IMR-90 (cell line): ENCODE data around the gene FLYWCH1. TPM values are rescaled to one million over a fixed set of nuclear protein-coding genes. Genes with fewer than 3 reads are reported as not detected.

Source experiments
- ATAC-seq: fragments of 200-7000 bp; cut with Tn5 transposase; 2 replicates; pipeline ENCODE4 v1.9.1; 2020; ENCODE audit warnings: low read depth, mild to moderate bottlenecking, moderate library complexity
- BruUV-seq: library from RNA; stranded (reverse); fragments of 400-500 nt; replicated peaks from 2 replicates; lab custom pipeline; 2021; lab: Mats Ljungman, UMichigan
- CTCF ChIA-PET: fragments of 300-600 bp; formaldehyde crosslinking; extraction: SDS; loops from one replicate; lab custom pipeline; 2021; ENCODE audit warnings: antibody characterized with exemption; lab: Yijun Ruan, JAX
- POLR2A ChIA-PET: fragments of 300-600 bp; sonication (Branson Sonifier 250); formaldehyde crosslinking; loops from one replicate; lab custom pipeline; 2022; ENCODE audit warnings: antibody characterized with exemption; ENCODE audit not compliant: unreplicated experiment; lab: Charles Lee
- DNase-seq: peaks from one replicate; pipeline ENCODE4 v3.0.0; 2013
- H2AFZ ChIP-seq: replicated peaks from 2 replicates; pipeline ENCODE3; 2013; ENCODE audit warnings: low read length, mild to moderate bottlenecking; ENCODE audit not compliant: poor library complexity
- H2AK5ac ChIP-seq: 2 replicates; pipeline ENCODE4 v1.6.1; 2013; ENCODE audit warnings: low read depth, low read length, inconsistent platforms
- H2AK9ac ChIP-seq: replicated peaks from 2 replicates; pipeline ENCODE3; 2013; ENCODE audit warnings: mild to moderate bottlenecking, low read depth, low read length, moderate library complexity; ENCODE audit not compliant: poor library complexity
- H2BK120ac ChIP-seq: 2 replicates; pipeline ENCODE4 v1.6.1; 2013; ENCODE audit warnings: low read depth, low read length, inconsistent platforms
- H2BK15ac ChIP-seq: 3 replicates; pipeline ENCODE4 v1.6.1; 2013; ENCODE audit warnings: low read depth, low read length, inconsistent platforms
- H2BK20ac ChIP-seq: 2 replicates; pipeline ENCODE4 v1.6.1; 2013; ENCODE audit warnings: low read depth, mild to moderate bottlenecking, inconsistent platforms, low read length, moderate library complexity
- H2BK5ac ChIP-seq: 2 replicates; pipeline ENCODE4 v1.6.1; 2013; ENCODE audit warnings: mild to moderate bottlenecking, low read depth, low read length, inconsistent platforms; ENCODE audit not compliant: poor library complexity, severe bottlenecking
- H3K14ac ChIP-seq: replicated peaks from 2 replicates; pipeline ENCODE4 v1.6.1; 2013; ENCODE audit warnings: low read depth, low read length, inconsistent platforms
- H3K18ac ChIP-seq: 2 replicates; pipeline ENCODE4 v1.6.1; 2013; ENCODE audit warnings: low read depth, low read length, control low read depth
- H3K23ac ChIP-seq: 2 replicates; pipeline ENCODE4 v1.6.1; 2013; ENCODE audit warnings: low read depth, low read length, inconsistent platforms
- H3K27ac ChIP-seq: 2 replicates; pipeline ENCODE4 v1.5.1; 2013; ENCODE audit warnings: mild to moderate bottlenecking, control low read depth, low read length; ENCODE audit not compliant: insufficient read depth
- H3K27me3 ChIP-seq: 2 replicates; pipeline ENCODE4 v1.6.1; 2013; ENCODE audit warnings: low read length; ENCODE audit not compliant: control insufficient read depth, insufficient read depth
- H3K36me3 ChIP-seq: 2 replicates; pipeline ENCODE4 v1.6.1; 2013; ENCODE audit warnings: low read length, mixed read lengths; ENCODE audit not compliant: control insufficient read depth, insufficient read depth
- H3K4ac ChIP-seq: 2 replicates; pipeline ENCODE4 v1.6.1; 2013; ENCODE audit warnings: low read depth, low read length, inconsistent platforms
- H3K4me1 ChIP-seq: 2 replicates; pipeline ENCODE4 v1.6.1; 2013; ENCODE audit warnings: low read length, mixed read lengths; ENCODE audit not compliant: control insufficient read depth, insufficient read depth
- H3K4me2 ChIP-seq: 2 replicates; pipeline ENCODE4 v1.6.1; 2013; ENCODE audit warnings: low read depth, mild to moderate bottlenecking, control low read depth, low read length, moderate library complexity
- H3K4me3 ChIP-seq: 2 replicates; pipeline ENCODE4 v1.5.1; 2013; ENCODE audit warnings: low read depth, mild to moderate bottlenecking, control low read depth, low read length, moderate library complexity; ENCODE audit not compliant: insufficient read depth
- H3K56ac ChIP-seq: 2 replicates; pipeline ENCODE4 v1.6.1; 2013; ENCODE audit warnings: low read length, inconsistent platforms; ENCODE audit not compliant: insufficient read depth; ENCODE audit errors: extremely low read depth
- H3K79me1 ChIP-seq, 2 experiments: 2 replicates each; pipeline ENCODE4 v1.6.1; 2013; ENCODE audit warnings: low read length in 2 of 2, inconsistent platforms in 1 of 2, low read depth in 1 of 2
- H3K9ac ChIP-seq: 2 replicates; pipeline ENCODE4 v1.6.1; 2013; ENCODE audit warnings: low read depth, low read length, control low read depth
- H3K9me1 ChIP-seq: 2 replicates; pipeline ENCODE4 v1.6.1; 2013; ENCODE audit warnings: low read length, inconsistent platforms; ENCODE audit not compliant: insufficient read depth
- H3K9me3 ChIP-seq: 2 replicates; pipeline ENCODE4 v1.6.1; 2013; ENCODE audit warnings: low read length; ENCODE audit not compliant: control insufficient read depth, insufficient read depth
- H4K20me1 ChIP-seq: 2 replicates; pipeline ENCODE4 v1.6.1; 2013; ENCODE audit warnings: low read length, inconsistent platforms; ENCODE audit not compliant: insufficient read depth
- H4K5ac ChIP-seq: 2 replicates; pipeline ENCODE4 v1.6.1; 2013; ENCODE audit warnings: mild to moderate bottlenecking, low read depth, low read length, control low read depth
- H4K8ac ChIP-seq, 2 experiments: 2 replicates each; pipeline ENCODE4 v1.6.1; 2013; ENCODE audit warnings: low read depth in 2 of 2, low read length in 2 of 2, control low read depth in 1 of 2, inconsistent platforms in 1 of 2
- H4K91ac ChIP-seq: 2 replicates; pipeline ENCODE4 v1.6.1; 2013; ENCODE audit warnings: low read depth, low read length, inconsistent platforms; ENCODE audit not compliant: insufficient read depth
- BHLHE40 ChIP-seq: fragments of 150-350 bp; IDR thresholded peaks from 2 replicates; pipeline ENCODE4 v1.6.1; 2016; ENCODE audit warnings: mild to moderate bottlenecking, low read depth, low read length
- CEBPB ChIP-seq: IDR thresholded peaks from 2 replicates; pipeline ENCODE4 v1.6.1; 2012; ENCODE audit warnings: low read depth, low read length, improper control_type of control experiment
- CHD1 ChIP-seq: IDR thresholded peaks from 2 replicates; pipeline ENCODE4 v1.6.1; 2012; ENCODE audit warnings: low read depth, low read length, improper control_type of control experiment
- FOS ChIP-seq: fragments of 150-350 bp; IDR thresholded peaks from 2 replicates; pipeline ENCODE4 v1.6.1; 2016; ENCODE audit warnings: low read depth, low read length
- MAFK ChIP-seq: IDR thresholded peaks from 2 replicates; pipeline ENCODE4 v1.6.1; 2012; ENCODE audit warnings: low read depth, low read length, improper control_type of control experiment
- MAZ ChIP-seq: IDR thresholded peaks from 2 replicates; pipeline ENCODE4 v1.6.1; 2012; ENCODE audit warnings: low read depth, mild to moderate bottlenecking, low read length, improper control_type of control experiment, moderate library complexity, borderline replicate concordance
- NFE2L2 ChIP-seq: fragments of 150-350 bp; IDR thresholded peaks from 2 replicates; pipeline ENCODE4 v1.6.1; 2016; ENCODE audit warnings: low read depth, mild to moderate bottlenecking, low read length
- POLR2A ChIP-seq: IDR thresholded peaks from 2 replicates; pipeline ENCODE4 v1.6.1; 2012; ENCODE audit warnings: mild to moderate bottlenecking, low read depth, low read length
- RAD21 ChIP-seq: IDR thresholded peaks from 2 replicates; pipeline ENCODE4 v1.6.1; 2012; ENCODE audit warnings: low read length, improper control_type of control experiment
- RCOR1 ChIP-seq: IDR thresholded peaks from 2 replicates; pipeline ENCODE4 v1.6.1; 2012; ENCODE audit warnings: mild to moderate bottlenecking, low read length, improper control_type of control experiment; ENCODE audit not compliant: insufficient replicate concordance
- RFX5 ChIP-seq: IDR thresholded peaks from 2 replicates; pipeline ENCODE4 v1.8.0; 2012; ENCODE audit warnings: low read depth, mild to moderate bottlenecking, low read length, moderate library complexity
- SMC3 ChIP-seq: fragments of 150-350 bp; IDR thresholded peaks from 2 replicates; pipeline ENCODE4 v1.6.1; 2016; ENCODE audit warnings: low read depth, mild to moderate bottlenecking, antibody characterized with exemption, low read length, moderate library complexity
- WGBS, 2 experiments: methylation state at CpG; one replicate each; pipeline versions ENCODE4 v1.1.5 to v1.1.7; 2013; ENCODE audit warnings: missing lambda C conversion rate in 2 of 2; ENCODE audit not compliant: insufficient read length in 1 of 2; ENCODE audit errors: extremely low coverage in 2 of 2; 5-methylcytosine and 5-hydroxymethylcytosine counted together
- dilution Hi-C: fragments of 300-500 bp; cut with HindIII; formaldehyde crosslinking; loops from one replicate; pipeline ENCODE4 v1.14.3; 2018; ENCODE audit warnings: low sequenced_read_pairs; ENCODE audit not compliant: unreplicated experiment
- in situ Hi-C: fragments of 300-500 bp; cut with MboI; formaldehyde crosslinking; loops from 3 replicates; pipeline ENCODE4 v1.14.3; 2019; ENCODE audit warnings: low sequenced_read_pairs, inconsistent platforms, mixed read lengths
- intact Hi-C: fragments of 100-400 bp; cut with micrococcal nuclease; formaldehyde crosslinking; loops from 2 replicates; pipeline ENCODE4 v1.10.0; 2022
- polyA plus RNA-seq, 3 experiments: library from polyadenylated mRNA; depleted of rRNA; stranded (reverse); fragments of >200 nt; gene quantifications; 2 replicates each; pipeline ENCODE4 v1.2.3, GENCODE V29; 2012; ENCODE audit warnings: low replicate concordance in 1 of 3
- total RNA-seq: library from RNA; depleted of rRNA; stranded (reverse); fragments of >200 nt; gene quantifications from 2 replicates; pipeline ENCODE4 v1.2.3, GENCODE V29; 2012
- TF ChIP-seq, protein P1 (sequence below): fragments of 150-350 bp; IDR thresholded peaks from 2 replicates; pipeline ENCODE4 v1.6.1; 2017; ENCODE audit warnings: mild to moderate bottlenecking, antibody characterized with exemption, low read length, low read depth
- TF ChIP-seq, protein P2 (sequence below): fragments of 150-350 bp; IDR thresholded peaks from 2 replicates; pipeline ENCODE4 v1.6.1; 2016; ENCODE audit warnings: low read depth, mild to moderate bottlenecking, low read length, moderate library complexity, borderline replicate concordance
- TF ChIP-seq, protein P3 (sequence below): conservative IDR thresholded peaks from 2 replicates; pipeline ENCODE4 v1.5.1; 2012; ENCODE audit warnings: mild to moderate bottlenecking, low read depth, low read length, improper control_type of control experiment

FLYWCH1 gene
- total and polyA plus RNA-seq, 2 of the 4 experiments (the other 2 are of a cell fraction): 14.3 to 25.2 TPM

DNA sequence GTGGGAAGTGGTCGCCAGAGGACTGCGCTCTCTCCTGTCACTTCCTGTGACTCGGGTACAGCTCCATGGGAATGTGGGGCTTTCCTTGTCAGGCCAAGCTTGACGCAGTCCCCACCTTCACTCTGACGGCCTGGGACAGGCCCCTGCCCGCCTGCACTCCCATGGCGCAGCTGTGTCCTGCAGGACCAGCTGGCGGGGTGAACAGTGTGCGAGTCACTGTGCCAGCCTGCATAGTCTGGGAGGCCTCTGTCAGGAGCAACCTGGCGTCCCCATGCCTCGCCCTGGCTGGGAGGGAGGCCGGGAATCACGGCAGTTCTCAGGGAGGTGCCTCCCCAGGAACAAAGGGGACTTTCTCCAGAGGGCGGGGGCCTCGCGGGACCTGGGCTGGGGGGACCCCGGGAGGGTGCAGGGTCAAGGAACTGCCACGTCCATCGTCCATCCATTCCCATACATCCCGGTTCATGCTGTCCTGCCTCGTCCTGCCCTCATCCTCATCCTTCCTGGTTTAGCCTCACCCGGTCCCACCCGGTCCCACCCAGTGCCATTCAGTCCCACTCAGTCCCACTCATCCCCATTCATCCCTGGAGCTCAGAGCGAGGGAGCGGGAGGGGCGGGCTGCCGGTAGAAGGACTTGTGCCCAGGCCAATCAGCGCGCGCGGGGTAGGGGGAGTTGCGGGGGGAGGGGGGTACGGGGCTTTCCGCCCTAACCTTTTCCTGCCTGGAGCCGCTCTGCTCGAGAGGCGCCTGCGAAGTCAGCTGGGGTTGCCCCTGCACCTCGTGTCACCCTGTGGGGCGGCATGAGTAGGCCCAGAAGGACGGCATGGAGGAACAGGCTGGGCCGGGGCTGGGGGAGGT, 13.4 kb downstream of the FLYWCH1 start:
- BruUV-seq: no TSS peak
- no peak overlapping the region for H4K5ac ChIP-seq
- H3K4me3 ChIP-seq: no peak overlapping the region
- no peaks in the 10 kb centered on the region for H3K27me3 ChIP-seq
- no peak overlapping the region for H2AK5ac ChIP-seq
- no peaks in the 10 kb centered on the region for H3K9me3 ChIP-seq
- intact Hi-C loops: no loop called here
- ATAC-seq (no peak), DNase-seq (peak; percentile 33)
- no peak overlapping the region for H2AFZ ChIP-seq
- H2BK20ac ChIP-seq: no peak overlapping the region
- H3K56ac ChIP-seq: no peak overlapping the region
- H4K91ac ChIP-seq: no peak overlapping the region
- no peak overlapping the region for H2BK120ac ChIP-seq
- H3K4ac ChIP-seq: no peak overlapping the region
- no peak overlapping the region for H3K4me2 ChIP-seq
- H2AK9ac ChIP-seq: peak overlapping the region; percentile 8
- H2BK15ac ChIP-seq: no peak overlapping the region
- 68% methylated on average over 8 of the region's 42 CpGs; no CpG with 5 or more reads in 1 of the 2 experiments for WGBS, 2 experiments
- H3K23ac ChIP-seq: no peak overlapping the region
- no peak overlapping the region for H4K8ac ChIP-seq
- no peaks in the 10 kb centered on the region for H3K9me1 ChIP-seq
- H3K79me1 ChIP-seq: peaks cover 6 to 44% of the 10 kb centered on the region in 2 experiments
- POLR2A ChIA-PET: no interaction called here
- CTCF ChIA-PET: no interaction called here
- dilution Hi-C loops: no loop called here
- H3K27ac ChIP-seq: no peak overlapping the region
- peaks cover 18% of the 10 kb centered on the region for H3K36me3 ChIP-seq
- no peak overlapping the region for H3K18ac ChIP-seq
- peaks cover 6% of the 10 kb centered on the region; the same call in 1 of the 2 replicates for H4K20me1 ChIP-seq
- H3K9ac ChIP-seq: no peak overlapping the region
- in situ Hi-C loops: no loop called here
- H3K14ac ChIP-seq: no peak overlapping the region
- H3K4me1 ChIP-seq: no peaks in the 10 kb centered on the region
- no peak overlapping the region for H2BK5ac ChIP-seq
- TF ChIP-seq MAZ (no peak), RAD21 (no peak), POLR2A (no peak), MAFK (no peak), RCOR1 (no peak), FOS (no peak), CEBPB (no peak), BHLHE40 (no peak), SMC3 (no peak), NFE2L2 (no peak), RFX5 (no peak), CHD1 (no peak)
- TF ChIP-seq, protein P1, sequence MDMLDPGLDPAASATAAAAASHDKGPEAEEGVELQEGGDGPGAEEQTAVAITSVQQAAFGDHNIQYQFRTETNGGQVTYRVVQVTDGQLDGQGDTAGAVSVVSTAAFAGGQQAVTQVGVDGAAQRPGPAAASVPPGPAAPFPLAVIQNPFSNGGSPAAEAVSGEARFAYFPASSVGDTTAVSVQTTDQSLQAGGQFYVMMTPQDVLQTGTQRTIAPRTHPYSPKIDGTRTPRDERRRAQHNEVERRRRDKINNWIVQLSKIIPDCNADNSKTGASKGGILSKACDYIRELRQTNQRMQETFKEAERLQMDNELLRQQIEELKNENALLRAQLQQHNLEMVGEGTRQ: no peak
- TF ChIP-seq, protein P2, sequence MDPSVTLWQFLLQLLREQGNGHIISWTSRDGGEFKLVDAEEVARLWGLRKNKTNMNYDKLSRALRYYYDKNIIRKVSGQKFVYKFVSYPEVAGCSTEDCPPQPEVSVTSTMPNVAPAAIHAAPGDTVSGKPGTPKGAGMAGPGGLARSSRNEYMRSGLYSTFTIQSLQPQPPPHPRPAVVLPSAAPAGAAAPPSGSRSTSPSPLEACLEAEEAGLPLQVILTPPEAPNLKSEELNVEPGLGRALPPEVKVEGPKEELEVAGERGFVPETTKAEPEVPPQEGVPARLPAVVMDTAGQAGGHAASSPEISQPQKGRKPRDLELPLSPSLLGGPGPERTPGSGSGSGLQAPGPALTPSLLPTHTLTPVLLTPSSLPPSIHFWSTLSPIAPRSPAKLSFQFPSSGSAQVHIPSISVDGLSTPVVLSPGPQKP: no peak
- TF ChIP-seq, protein P3, sequence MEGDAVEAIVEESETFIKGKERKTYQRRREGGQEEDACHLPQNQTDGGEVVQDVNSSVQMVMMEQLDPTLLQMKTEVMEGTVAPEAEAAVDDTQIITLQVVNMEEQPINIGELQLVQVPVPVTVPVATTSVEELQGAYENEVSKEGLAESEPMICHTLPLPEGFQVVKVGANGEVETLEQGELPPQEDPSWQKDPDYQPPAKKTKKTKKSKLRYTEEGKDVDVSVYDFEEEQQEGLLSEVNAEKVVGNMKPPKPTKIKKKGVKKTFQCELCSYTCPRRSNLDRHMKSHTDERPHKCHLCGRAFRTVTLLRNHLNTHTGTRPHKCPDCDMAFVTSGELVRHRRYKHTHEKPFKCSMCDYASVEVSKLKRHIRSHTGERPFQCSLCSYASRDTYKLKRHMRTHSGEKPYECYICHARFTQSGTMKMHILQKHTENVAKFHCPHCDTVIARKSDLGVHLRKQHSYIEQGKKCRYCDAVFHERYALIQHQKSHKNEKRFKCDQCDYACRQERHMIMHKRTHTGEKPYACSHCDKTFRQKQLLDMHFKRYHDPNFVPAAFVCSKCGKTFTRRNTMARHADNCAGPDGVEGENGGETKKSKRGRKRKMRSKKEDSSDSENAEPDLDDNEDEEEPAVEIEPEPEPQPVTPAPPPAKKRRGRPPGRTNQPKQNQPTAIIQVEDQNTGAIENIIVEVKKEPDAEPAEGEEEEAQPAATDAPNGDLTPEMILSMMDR: no peak
